ENCODE results near the gene CDC25B. TPM values are rescaled to one million over a fixed set of nuclear protein-coding genes. Genes with fewer than 3 reads are reported as not detected.

CDC25B gene
- total and polyA plus RNA-seq, 2 of the 13 experiments (the other 11 are each of a cell fraction or from before 2014, with no cell fraction given) = 14.5 to 19.4 TPM

DNA sequence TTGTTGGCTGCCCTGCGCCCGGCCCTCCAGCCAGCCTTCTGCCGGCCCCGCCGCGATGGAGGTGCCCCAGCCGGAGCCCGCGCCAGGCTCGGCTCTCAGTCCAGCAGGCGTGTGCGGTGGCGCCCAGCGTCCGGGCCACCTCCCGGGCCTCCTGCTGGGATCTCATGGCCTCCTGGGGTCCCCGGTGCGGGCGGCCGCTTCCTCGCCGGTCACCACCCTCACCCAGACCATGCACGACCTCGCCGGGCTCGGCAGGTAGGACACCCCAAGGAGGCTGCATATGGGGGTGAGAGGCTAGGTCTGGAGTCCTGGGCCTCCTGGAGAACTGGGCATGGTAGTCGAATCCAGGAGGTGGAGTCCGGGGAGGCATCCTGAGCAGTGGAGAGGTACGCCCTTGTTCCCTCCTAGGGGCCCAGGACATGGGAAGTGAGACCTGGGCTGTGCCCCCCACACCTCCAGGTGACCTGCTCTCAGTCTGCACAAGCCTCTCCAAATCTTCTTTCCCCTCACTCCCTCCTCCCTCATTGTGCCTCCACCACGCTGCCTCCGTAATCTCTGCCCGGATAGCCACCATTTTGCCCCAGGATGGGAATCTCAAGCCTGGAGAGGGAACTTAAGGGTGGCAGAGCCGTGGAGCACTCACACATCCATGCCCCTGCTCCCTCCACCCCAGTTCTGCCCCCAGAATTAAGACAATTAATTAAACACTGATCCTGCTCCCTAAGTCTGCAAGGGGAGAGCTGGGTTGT, 541 bp downstream of the CDC25B start (continued):
- TF ChIP-seq, protein P1, sequence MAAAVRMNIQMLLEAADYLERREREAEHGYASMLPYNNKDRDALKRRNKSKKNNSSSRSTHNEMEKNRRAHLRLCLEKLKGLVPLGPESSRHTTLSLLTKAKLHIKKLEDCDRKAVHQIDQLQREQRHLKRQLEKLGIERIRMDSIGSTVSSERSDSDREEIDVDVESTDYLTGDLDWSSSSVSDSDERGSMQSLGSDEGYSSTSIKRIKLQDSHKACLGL (CRISPR knock-in tag; IDR thresholded peaks at IDR 0.05) = peak; percentile 28; the same call in 1 of the 2 replicates
- TF ChIP-seq PHF20 (CRISPR knock-in tag; IDR thresholded peaks at IDR 0.05) (no peak), MTA3 (CRISPR knock-in tag; IDR thresholded peaks at IDR 0.05) (no peak), ZNF136 (CRISPR knock-in tag; IDR thresholded peaks at IDR 0.05; ENCODE audit: low read depth) (no peak), HDAC1 (CRISPR knock-in tag; IDR thresholded peaks at IDR 0.05) (peak; percentile 58; the same call in 1 of the 2 replicates), ZNF484 (CRISPR knock-in tag; IDR thresholded peaks at IDR 0.05; ENCODE audit: borderline replicate concordance, low read depth) (no peak), POLR2A (IDR thresholded peaks at IDR 0.05; ENCODE audit: insufficient read depth in 1 of 2, low read depth in 2 of 2, low read length in 2 of 2) (no peak), AGO2 (optimal IDR thresholded peaks at IDR 0.05; ENCODE audit: low read depth, low read length) (peak; percentile 61), KDM4B (CRISPR knock-in tag; IDR thresholded peaks at IDR 0.05) (no peak), KDM6A (CRISPR knock-in tag; IDR thresholded peaks at IDR 0.05; ENCODE audit: low read depth) (no peak), MYC (CRISPR knock-in tag; IDR thresholded peaks at IDR 0.05; ENCODE audit: borderline replicate concordance) (peak; percentile 41; the same call in 1 of the 2 replicates), KAT2B (IDR thresholded peaks at IDR 0.05; ENCODE audit: borderline replicate concordance, low read depth, low read length) (no peak), DNMT3B (CRISPR knock-in tag; conservative IDR thresholded peaks at IDR 0.05) (no peak), YY1 (IDR thresholded peaks at IDR 0.05; ENCODE audit: insufficient read depth, insufficient replicate concordance, low read depth, low read length) (peak; percentile 19)
- TF ChIP-seq, protein P2, sequence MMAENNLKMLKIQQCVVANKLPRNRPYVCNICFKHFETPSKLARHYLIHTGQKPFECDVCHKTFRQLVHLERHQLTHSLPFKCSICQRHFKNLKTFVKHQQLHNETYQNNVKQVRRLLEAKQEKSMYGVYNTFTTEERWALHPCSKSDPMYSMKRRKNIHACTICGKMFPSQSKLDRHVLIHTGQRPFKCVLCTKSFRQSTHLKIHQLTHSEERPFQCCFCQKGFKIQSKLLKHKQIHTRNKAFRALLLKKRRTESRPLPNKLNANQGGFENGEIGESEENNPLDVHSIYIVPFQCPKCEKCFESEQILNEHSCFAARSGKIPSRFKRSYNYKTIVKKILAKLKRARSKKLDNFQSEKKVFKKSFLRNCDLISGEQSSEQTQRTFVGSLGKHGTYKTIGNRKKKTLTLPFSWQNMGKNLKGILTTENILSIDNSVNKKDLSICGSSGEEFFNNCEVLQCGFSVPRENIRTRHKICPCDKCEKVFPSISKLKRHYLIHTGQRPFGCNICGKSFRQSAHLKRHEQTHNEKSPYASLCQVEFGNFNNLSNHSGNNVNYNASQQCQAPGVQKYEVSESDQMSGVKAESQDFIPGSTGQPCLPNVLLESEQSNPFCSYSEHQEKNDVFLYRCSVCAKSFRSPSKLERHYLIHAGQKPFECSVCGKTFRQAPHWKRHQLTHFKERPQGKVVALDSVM (CRISPR knock-in tag; IDR thresholded peaks at IDR 0.05) = peak; percentile 78
- TF ChIP-seq, protein P3, sequence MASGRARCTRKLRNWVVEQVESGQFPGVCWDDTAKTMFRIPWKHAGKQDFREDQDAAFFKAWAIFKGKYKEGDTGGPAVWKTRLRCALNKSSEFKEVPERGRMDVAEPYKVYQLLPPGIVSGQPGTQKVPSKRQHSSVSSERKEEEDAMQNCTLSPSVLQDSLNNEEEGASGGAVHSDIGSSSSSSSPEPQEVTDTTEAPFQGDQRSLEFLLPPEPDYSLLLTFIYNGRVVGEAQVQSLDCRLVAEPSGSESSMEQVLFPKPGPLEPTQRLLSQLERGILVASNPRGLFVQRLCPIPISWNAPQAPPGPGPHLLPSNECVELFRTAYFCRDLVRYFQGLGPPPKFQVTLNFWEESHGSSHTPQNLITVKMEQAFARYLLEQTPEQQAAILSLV (CRISPR knock-in tag; IDR thresholded peaks at IDR 0.05; ENCODE audit: borderline replicate concordance) = no peak
- TF ChIP-seq, protein P4, sequence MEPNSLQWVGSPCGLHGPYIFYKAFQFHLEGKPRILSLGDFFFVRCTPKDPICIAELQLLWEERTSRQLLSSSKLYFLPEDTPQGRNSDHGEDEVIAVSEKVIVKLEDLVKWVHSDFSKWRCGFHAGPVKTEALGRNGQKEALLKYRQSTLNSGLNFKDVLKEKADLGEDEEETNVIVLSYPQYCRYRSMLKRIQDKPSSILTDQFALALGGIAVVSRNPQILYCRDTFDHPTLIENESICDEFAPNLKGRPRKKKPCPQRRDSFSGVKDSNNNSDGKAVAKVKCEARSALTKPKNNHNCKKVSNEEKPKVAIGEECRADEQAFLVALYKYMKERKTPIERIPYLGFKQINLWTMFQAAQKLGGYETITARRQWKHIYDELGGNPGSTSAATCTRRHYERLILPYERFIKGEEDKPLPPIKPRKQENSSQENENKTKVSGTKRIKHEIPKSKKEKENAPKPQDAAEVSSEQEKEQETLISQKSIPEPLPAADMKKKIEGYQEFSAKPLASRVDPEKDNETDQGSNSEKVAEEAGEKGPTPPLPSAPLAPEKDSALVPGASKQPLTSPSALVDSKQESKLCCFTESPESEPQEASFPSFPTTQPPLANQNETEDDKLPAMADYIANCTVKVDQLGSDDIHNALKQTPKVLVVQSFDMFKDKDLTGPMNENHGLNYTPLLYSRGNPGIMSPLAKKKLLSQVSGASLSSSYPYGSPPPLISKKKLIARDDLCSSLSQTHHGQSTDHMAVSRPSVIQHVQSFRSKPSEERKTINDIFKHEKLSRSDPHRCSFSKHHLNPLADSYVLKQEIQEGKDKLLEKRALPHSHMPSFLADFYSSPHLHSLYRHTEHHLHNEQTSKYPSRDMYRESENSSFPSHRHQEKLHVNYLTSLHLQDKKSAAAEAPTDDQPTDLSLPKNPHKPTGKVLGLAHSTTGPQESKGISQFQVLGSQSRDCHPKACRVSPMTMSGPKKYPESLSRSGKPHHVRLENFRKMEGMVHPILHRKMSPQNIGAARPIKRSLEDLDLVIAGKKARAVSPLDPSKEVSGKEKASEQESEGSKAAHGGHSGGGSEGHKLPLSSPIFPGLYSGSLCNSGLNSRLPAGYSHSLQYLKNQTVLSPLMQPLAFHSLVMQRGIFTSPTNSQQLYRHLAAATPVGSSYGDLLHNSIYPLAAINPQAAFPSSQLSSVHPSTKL (CRISPR knock-in tag; IDR thresholded peaks at IDR 0.05) = no peak
- TF ChIP-seq, protein P5, sequence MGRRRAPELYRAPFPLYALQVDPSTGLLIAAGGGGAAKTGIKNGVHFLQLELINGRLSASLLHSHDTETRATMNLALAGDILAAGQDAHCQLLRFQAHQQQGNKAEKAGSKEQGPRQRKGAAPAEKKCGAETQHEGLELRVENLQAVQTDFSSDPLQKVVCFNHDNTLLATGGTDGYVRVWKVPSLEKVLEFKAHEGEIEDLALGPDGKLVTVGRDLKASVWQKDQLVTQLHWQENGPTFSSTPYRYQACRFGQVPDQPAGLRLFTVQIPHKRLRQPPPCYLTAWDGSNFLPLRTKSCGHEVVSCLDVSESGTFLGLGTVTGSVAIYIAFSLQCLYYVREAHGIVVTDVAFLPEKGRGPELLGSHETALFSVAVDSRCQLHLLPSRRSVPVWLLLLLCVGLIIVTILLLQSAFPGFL (CRISPR knock-in tag; IDR thresholded peaks at IDR 0.05) = no peak
- TF ChIP-seq, protein P6, sequence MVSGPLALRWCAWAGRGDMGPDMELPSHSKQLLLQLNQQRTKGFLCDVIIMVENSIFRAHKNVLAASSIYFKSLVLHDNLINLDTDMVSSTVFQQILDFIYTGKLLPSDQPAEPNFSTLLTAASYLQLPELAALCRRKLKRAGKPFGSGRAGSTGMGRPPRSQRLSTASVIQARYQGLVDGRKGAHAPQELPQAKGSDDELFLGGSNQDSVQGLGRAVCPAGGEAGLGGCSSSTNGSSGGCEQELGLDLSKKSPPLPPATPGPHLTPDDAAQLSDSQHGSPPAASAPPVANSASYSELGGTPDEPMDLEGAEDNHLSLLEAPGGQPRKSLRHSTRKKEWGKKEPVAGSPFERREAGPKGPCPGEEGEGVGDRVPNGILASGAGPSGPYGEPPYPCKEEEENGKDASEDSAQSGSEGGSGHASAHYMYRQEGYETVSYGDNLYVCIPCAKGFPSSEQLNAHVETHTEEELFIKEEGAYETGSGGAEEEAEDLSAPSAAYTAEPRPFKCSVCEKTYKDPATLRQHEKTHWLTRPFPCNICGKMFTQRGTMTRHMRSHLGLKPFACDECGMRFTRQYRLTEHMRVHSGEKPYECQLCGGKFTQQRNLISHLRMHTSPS (CRISPR knock-in tag; IDR thresholded peaks at IDR 0.05; ENCODE audit: low read depth) = 0 out of 2 replicates have a peak, but pooled peaks have one; percentile 14

Data from HepG2 (cell line).